ENCODE results near the gene DNM1L.

DNA sequence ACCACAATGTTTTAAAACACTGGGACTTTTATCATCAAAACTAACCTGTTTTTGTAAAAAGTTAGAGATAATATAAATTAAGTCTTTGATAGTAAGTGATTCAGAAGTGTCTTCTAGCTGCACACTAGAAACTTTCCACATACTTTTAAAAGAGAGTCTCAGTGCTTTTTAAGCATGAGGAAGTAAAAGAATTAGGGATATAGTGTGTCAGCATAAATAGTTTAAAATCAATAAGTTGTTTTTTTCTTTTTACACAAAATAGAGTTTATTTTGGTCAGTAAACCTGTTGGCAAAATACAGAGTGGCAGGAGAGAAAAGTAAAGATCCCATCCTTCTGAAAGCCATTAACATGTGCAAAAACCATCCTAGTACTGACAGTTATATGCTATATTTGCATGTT, 1.7 kb downstream of the DNM1L start:
- TF ChIP-seq, protein P1, sequence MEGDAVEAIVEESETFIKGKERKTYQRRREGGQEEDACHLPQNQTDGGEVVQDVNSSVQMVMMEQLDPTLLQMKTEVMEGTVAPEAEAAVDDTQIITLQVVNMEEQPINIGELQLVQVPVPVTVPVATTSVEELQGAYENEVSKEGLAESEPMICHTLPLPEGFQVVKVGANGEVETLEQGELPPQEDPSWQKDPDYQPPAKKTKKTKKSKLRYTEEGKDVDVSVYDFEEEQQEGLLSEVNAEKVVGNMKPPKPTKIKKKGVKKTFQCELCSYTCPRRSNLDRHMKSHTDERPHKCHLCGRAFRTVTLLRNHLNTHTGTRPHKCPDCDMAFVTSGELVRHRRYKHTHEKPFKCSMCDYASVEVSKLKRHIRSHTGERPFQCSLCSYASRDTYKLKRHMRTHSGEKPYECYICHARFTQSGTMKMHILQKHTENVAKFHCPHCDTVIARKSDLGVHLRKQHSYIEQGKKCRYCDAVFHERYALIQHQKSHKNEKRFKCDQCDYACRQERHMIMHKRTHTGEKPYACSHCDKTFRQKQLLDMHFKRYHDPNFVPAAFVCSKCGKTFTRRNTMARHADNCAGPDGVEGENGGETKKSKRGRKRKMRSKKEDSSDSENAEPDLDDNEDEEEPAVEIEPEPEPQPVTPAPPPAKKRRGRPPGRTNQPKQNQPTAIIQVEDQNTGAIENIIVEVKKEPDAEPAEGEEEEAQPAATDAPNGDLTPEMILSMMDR (IDR thresholded peaks at IDR 0.05; ENCODE audit: low read depth, low read length), result no peak
- TF ChIP-seq EZH2phosphoT487 (IDR thresholded peaks at IDR 0.05; ENCODE audit: low read depth), result no peak
